ENCODE measurements around the gene CTTNBP2. TPM values are rescaled to one million over a fixed set of nuclear protein-coding genes. Genes with fewer than 3 reads are reported as not detected.

The CTTNBP2 gene
- total RNA-seq, 2 experiments from 2014 or later = not detected

DNA sequence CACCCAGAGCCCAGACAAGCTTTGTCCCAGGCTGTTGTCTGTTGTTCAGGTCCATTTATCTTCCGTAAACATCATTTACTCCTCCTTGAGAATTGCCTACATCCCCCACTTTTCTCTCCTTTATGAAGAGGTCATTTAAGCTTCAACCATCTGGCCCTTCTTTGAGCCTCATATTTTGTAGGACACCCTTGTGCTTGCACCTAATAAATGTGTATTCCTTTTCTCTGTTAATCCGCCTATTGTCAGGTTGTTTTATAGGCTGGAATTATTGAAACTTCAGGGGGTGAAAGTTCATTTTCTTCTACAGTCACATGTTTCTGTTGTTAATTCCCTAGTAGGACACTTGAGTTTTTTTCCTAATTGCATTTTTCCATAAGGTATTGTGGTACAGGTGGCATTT is 19.6 kb upstream of the CTTNBP2 start:
- CTCF ChIA-PET = no interaction called here
- Mint-ChIP-seq H3K27ac (no peak overlapping the region), H3K36me3 (ENCODE audit: low read depth) (no peaks in the 10 kb centered on the region), H3K4me3 (no peak overlapping the region), H3K9me3 (ENCODE audit: insufficient read depth) (no peaks in the 10 kb centered on the region), H3K27me3 (ENCODE audit: low read depth) (no peaks in the 10 kb centered on the region), H3K4me1 (ENCODE audit: low read depth) (no peaks in the 10 kb centered on the region)
- ATAC-seq = no peak
- POLR2A ChIA-PET = no interaction called here
- no peak for DNase-seq

DNA sequence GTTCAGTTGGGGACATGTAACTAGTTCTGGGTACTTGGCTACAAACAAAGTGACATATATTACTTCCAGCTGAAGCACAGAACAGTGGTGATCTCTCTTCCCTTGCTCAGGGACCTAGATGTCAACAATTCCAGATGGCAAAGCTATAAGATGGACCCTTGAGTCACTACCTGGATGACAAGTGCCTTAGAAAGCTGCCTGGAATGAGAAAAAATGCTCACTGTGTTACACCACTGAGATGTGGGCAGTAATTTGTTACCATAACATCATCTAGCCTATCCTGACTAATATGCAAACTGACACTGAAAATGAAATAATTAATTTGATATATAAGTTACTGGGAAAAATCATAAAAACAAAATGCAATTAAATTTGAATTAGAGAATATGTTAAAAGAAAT is 16.4 kb upstream of the CTTNBP2 start:
- CTCF ChIA-PET = no interaction called here
- no peak for DNase-seq
- H3K4me3 Mint-ChIP-seq = no peak overlapping the region
- no peaks in the 10 kb centered on the region for H3K9me3 Mint-ChIP-seq (ENCODE audit: insufficient read depth)
- H3K27me3 Mint-ChIP-seq (ENCODE audit: low read depth) = no peaks in the 10 kb centered on the region
- no peaks in the 10 kb centered on the region for H3K4me1 Mint-ChIP-seq (ENCODE audit: low read depth)
- POLR2A ChIA-PET = no interaction called here
- no peak overlapping the region for H3K27ac Mint-ChIP-seq
- H3K36me3 Mint-ChIP-seq (ENCODE audit: low read depth) = no peaks in the 10 kb centered on the region
- ATAC-seq = no peak

- Mint-ChIP-seq H3K4me1 (ENCODE audit: low read depth) (no peaks in the 10 kb centered on the region), H3K27me3 (ENCODE audit: low read depth) (no peaks in the 10 kb centered on the region), H3K9me3 (ENCODE audit: insufficient read depth) (no peaks in the 10 kb centered on the region), H3K27ac (no peak overlapping the region), H3K4me3 (no peak overlapping the region), H3K36me3 (ENCODE audit: low read depth) (no peaks in the 10 kb centered on the region)
- ATAC-seq (no peak), DNase-seq (no peak)
- ChIA-PET POLR2A (no interaction called here), CTCF (no interaction called here)
Measured at GRCh38 chr7:117888627-117889026, 15.4 kb upstream of the CTTNBP2 start.

- CTCF ChIA-PET = no interaction called here
- ATAC-seq = no peak
- Mint-ChIP-seq H3K27ac (no peak overlapping the region), H3K27me3 (ENCODE audit: low read depth) (no peaks in the 10 kb centered on the region), H3K9me3 (ENCODE audit: insufficient read depth) (no peaks in the 10 kb centered on the region), H3K4me1 (ENCODE audit: low read depth) (no peaks in the 10 kb centered on the region), H3K36me3 (ENCODE audit: low read depth) (no peaks in the 10 kb centered on the region), H3K4me3 (no peak overlapping the region)
- POLR2A ChIA-PET = no interaction called here
- DNase-seq = no peak
Measured at GRCh38 chr7:117882594-117882993, 9.4 kb upstream of the CTTNBP2 start.

GRCh38 chr7:117876761-117877160 is 3.5 kb upstream of the CTTNBP2 start:
- no peak for ATAC-seq
- no peaks in the 10 kb centered on the region for H3K36me3 Mint-ChIP-seq (ENCODE audit: low read depth)
- peaks cover 26% of the 10 kb centered on the region for H3K27me3 Mint-ChIP-seq (ENCODE audit: low read depth)
- ChIA-PET POLR2A (no interaction called here), CTCF (no interaction called here)
- no peak for DNase-seq
- no peaks in the 10 kb centered on the region for H3K9me3 Mint-ChIP-seq (ENCODE audit: insufficient read depth)
- no peak overlapping the region for H3K27ac Mint-ChIP-seq
- H3K4me3 Mint-ChIP-seq = no peak overlapping the region
- peaks cover 10% of the 10 kb centered on the region for H3K4me1 Mint-ChIP-seq (ENCODE audit: low read depth)

DNA sequence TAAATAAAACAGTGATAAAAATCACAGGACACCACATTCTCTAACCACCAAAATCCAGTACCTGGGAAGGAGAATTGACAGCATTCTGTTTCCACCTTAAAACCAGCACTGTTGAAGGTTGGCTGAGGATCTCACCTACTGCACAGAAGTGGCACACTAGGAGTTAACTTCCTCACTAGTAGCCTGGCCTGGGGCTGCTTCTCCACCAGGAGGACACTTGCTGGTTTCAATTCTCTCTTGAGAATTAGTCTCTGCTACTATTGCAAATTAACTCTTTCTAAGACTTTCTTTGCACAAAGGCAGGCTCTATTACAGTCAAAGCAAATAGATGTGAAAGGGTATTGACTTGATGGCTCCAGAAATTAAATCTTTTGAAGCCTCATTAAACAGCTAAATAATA is 2.3 kb upstream of the CTTNBP2 start:
- DNase-seq (no peak), ATAC-seq (no peak)
- Mint-ChIP-seq H3K27ac (no peak overlapping the region), H3K27me3 (ENCODE audit: low read depth) (peaks cover 31% of the 10 kb centered on the region), H3K4me3 (no peak overlapping the region), H3K4me1 (ENCODE audit: low read depth) (peaks cover 10% of the 10 kb centered on the region), H3K9me3 (ENCODE audit: insufficient read depth) (no peaks in the 10 kb centered on the region), H3K36me3 (ENCODE audit: low read depth) (no peaks in the 10 kb centered on the region)
- ChIA-PET POLR2A (no interaction called here), CTCF (no interaction called here)

DNA sequence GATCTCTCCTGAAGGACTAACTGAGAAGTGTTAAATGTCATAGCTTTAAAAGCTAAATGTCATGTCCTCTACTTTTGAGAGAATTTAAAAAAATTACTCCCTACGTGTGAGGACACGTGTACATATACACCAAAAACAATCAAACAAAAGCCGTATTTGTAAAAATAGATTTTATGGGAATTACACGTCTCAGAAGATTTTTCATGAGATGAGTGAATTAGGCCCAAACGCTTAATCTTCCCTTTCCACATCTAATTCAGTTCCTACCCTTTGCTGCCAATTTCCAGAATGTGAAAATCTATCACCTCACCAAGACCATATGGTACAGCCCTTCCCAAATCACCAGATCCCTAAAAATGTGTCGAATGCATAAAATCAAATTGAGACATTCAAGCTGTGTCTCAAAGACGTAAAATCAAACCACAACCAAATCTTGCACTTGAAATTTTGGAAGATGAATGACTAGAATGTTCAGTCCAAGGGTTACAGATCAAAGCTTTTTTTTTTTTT is 1.0 kb upstream of the CTTNBP2 start:
- ChIA-PET POLR2A (no interaction called here), CTCF (no interaction called here)
- peaks cover 10% of the 10 kb centered on the region for H3K4me1 Mint-ChIP-seq (ENCODE audit: low read depth)
- H3K9me3 Mint-ChIP-seq (ENCODE audit: insufficient read depth) = no peaks in the 10 kb centered on the region
- no peak for ATAC-seq
- DNase-seq = no peak
- no peak overlapping the region for H3K27ac Mint-ChIP-seq
- H3K4me3 Mint-ChIP-seq = peak overlapping the region; percentile 10
- peaks cover 34% of the 10 kb centered on the region for H3K27me3 Mint-ChIP-seq (ENCODE audit: low read depth)
- no peaks in the 10 kb centered on the region for H3K36me3 Mint-ChIP-seq (ENCODE audit: low read depth)

- CTCF ChIA-PET = no interaction called here
- DNase-seq (no peak), ATAC-seq (no peak)
- Mint-ChIP-seq H3K36me3 (ENCODE audit: low read depth) (no peaks in the 10 kb centered on the region), H3K4me3 (peak overlapping the region; percentile 28), H3K9me3 (ENCODE audit: insufficient read depth) (no peaks in the 10 kb centered on the region), H3K4me1 (ENCODE audit: low read depth) (peaks cover 10% of the 10 kb centered on the region), H3K27ac (no peak overlapping the region), H3K27me3 (ENCODE audit: low read depth) (peaks cover 34% of the 10 kb centered on the region)
- POLR2A ChIA-PET = no interaction called here
Measured at GRCh38 chr7:117872561-117873309, 506 bp downstream of the CTTNBP2 start.

DNA sequence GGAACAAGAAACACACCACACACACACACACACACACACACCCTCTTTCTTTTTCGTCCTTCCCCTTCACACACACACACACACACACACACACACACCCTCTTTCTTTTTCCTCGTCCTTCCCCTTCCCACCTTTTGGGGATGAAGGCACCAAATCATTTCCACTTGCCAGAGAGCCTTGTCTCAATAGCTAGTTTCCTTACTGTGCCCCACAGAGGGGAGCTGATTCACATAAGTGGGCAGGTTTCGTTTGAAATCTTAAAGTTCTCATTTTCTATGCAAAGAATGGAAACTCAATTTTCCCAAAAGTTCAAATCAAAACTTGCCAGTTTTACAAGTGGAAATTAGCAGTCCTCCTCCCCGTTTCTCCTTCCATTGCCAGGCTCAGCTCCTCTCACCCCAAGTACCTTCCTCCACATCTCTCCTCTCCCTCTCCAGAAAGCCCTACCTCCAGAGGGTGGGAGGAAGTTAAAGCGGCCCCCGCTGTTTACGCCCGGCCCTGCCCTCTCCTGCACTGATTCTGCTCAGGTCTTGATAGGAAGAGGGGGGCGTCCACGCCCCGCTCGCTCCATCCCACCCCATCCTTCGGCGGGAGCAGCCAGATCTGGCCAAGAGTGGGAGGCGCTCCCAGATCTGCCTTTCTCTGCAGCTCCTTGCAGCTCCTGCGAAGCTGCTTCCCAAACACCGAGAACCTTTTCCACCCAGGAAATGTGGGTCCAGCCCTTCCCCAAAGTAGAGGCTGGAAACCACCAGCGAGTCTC is 1.3 kb downstream of the CTTNBP2 start:
- DNase-seq (no peak), ATAC-seq (no peak)
- no peaks in the 10 kb centered on the region for H3K36me3 Mint-ChIP-seq (ENCODE audit: low read depth)
- ChIA-PET POLR2A (interaction anchor here (0.6 kb wide), 1 partner anchor 1302 kb away, joined by 3 read pairs; no protein-coding TSS in a partner anchor), CTCF (no interaction called here)
- H3K4me3 Mint-ChIP-seq = no peak overlapping the region
- H3K27ac Mint-ChIP-seq = no peak overlapping the region
- H3K27me3 Mint-ChIP-seq (ENCODE audit: low read depth) = peaks cover 34% of the 10 kb centered on the region
- H3K9me3 Mint-ChIP-seq (ENCODE audit: insufficient read depth) = no peaks in the 10 kb centered on the region
- peaks cover 10% of the 10 kb centered on the region for H3K4me1 Mint-ChIP-seq (ENCODE audit: low read depth)

GRCh38 chr7:117871401-117871777 is 1.9 kb downstream of the CTTNBP2 start:
- H3K4me1 Mint-ChIP-seq (ENCODE audit: low read depth) = peaks cover 10% of the 10 kb centered on the region
- H3K36me3 Mint-ChIP-seq (ENCODE audit: low read depth) = no peaks in the 10 kb centered on the region
- ChIA-PET POLR2A (no interaction called here), CTCF (no interaction called here)
- ATAC-seq (no peak), DNase-seq (no peak)
- no peak overlapping the region for H3K4me3 Mint-ChIP-seq
- H3K27ac Mint-ChIP-seq = no peak overlapping the region
- H3K9me3 Mint-ChIP-seq (ENCODE audit: insufficient read depth) = no peaks in the 10 kb centered on the region
- peaks cover 34% of the 10 kb centered on the region for H3K27me3 Mint-ChIP-seq (ENCODE audit: low read depth)

DNA sequence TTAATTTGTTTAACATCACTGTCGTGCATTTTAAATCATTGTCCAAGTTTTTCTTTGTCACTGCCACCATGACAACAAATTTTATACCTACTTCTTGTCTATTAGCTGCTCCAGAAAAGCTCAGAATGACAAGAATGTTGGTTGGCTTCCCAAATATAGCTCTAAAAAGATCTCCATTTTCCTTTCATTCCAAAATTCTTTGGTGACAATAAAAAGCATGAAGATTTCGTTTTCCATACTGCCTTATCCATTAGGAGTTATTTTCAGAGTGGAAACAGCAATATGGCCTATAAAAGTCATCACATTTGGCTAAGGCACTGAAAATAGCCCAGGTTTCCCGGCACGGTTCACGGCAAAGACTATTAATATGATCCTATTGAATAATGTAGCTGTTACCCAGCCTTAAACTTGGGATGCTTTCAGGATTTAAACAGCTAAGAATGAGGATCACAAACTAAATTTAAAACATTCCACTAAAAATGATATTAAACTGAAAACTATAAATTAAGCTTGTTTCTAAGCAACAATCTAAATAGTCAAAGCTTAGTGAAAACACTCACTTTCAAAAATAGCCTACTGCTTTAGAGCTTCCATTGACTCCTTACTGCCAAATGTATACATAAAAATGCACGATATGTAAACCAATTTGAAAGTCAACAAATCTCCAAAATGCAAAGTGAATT is 2.7 kb downstream of the CTTNBP2 start:
- Mint-ChIP-seq H3K36me3 (ENCODE audit: low read depth) (no peaks in the 10 kb centered on the region), H3K27me3 (ENCODE audit: low read depth) (peaks cover 32% of the 10 kb centered on the region), H3K4me3 (no peak overlapping the region), H3K9me3 (ENCODE audit: insufficient read depth) (no peaks in the 10 kb centered on the region), H3K4me1 (ENCODE audit: low read depth) (peaks cover 10% of the 10 kb centered on the region), H3K27ac (no peak overlapping the region)
- CTCF ChIA-PET = no interaction called here
- POLR2A ChIA-PET = no interaction called here
- DNase-seq (no peak), ATAC-seq (no peak)

DNA sequence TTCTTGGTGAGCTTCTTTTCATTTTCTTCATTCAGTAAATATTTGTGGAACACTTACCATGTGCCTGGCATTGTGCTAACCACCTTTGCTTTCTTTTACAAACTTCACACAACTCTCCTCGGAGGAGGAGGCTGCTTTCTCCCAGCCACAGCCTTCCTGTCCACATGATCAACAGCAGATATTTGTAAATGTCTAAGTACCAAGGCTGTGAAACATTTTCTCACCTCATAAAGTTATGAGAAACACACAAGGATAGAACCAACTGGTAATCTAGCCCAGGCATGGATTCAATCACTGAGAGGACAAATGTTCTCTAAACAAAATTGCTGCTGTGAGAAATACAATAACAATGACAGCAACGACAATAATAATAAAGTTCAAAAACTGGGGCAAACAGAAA is 3.9 kb downstream of the CTTNBP2 start:
- Mint-ChIP-seq H3K27ac (no peak overlapping the region), H3K4me1 (ENCODE audit: low read depth) (peaks cover 10% of the 10 kb centered on the region), H3K4me3 (no peak overlapping the region), H3K36me3 (ENCODE audit: low read depth) (no peaks in the 10 kb centered on the region), H3K9me3 (ENCODE audit: insufficient read depth) (no peaks in the 10 kb centered on the region), H3K27me3 (ENCODE audit: low read depth) (peaks cover 27% of the 10 kb centered on the region)
- CTCF ChIA-PET = no interaction called here
- POLR2A ChIA-PET = no interaction called here
- DNase-seq (no peak), ATAC-seq (no peak)
